Kasumi-1 (cell line): ENCODE results near the gene ASTL.
"Not testable (repeated sequence)": the region's sequence is repeated elsewhere in the genome, so short reads cannot be mapped to it uniquely, and the experiment has no call there.

ENCODE experiments used
- DNase-seq, 2 experiments: peaks; one replicate each; lab custom pipeline; 2025; lab: John Stamatoyannopoulos, UW

Gene ASTL

DNA sequence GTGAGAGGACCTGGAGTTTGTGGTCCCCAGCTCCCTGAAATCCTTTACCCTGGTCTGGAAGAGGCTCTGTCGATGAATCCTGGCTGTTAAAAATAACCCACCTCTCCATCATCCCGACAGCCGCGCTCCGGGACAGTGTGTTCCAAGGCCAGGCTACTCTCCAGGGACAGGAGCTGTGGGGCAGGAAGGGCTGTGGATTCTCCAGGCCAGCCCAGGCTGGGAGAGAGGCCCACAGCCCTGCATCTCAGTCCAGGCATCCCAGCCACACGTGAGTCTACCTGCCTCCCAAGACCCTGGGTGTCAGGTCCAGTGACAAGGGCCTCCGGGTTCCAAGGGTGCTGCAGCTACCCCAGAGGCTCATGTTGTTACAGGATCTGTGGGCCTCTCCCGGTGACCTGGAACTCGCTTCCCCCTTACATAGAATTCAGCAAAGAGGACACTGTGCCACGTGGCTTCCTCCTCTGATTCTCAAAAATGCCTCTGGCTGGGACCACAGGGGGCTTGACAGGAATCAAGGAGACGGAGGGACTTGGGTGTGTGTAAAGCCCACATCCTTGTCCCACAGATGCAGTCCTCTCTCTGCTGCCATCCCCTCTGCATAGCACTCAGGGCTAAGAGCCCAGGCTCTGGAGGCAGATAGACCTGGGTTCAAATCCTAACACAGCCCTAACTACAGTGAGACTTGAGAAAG, 39.3 kb downstream of the ASTL start:
- no peak for DNase-seq

DNA sequence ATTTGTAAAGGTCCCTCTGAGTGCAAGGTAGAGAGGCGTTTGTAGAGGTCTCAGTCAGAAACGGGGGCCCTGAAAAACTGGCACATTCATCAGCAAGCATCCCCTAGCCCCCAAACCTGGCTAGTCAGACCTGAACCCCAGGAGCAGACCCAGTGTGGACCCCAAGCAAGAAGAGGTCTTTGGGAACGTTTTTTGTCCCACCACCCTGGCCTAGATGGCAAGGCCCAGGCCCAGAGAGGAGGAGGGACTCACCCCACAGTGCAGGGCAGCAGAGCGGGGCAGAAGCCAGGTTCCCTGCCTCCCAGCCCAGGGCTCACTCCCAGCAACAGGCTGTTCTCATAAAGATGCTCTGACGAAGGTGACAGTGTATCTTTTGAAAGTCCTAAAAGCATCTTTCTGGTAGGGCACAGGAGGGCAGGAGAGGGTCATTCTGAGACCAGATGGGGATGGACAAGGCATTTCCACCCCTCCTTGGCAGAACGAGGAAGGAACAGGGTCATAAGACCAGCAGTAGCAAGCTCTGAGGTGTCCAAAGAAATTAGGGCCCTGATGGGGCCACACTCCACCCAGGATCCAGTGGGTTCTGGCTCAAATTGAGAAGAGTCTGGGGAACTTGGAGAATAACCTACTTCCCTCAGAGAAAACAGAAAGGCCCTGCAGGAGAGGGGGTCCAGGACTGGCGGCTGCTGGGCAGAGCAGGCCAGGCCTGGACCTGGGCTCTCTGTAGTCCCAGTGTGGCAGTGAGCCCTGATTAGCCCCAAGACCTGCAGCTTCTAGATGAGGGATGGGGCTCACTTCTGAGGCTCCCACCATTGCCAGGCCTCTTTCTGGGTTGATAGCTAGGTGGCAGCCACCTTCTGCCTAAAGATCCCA, 40.1 kb downstream of the ASTL start:
- DNase-seq = no peak

DNA sequence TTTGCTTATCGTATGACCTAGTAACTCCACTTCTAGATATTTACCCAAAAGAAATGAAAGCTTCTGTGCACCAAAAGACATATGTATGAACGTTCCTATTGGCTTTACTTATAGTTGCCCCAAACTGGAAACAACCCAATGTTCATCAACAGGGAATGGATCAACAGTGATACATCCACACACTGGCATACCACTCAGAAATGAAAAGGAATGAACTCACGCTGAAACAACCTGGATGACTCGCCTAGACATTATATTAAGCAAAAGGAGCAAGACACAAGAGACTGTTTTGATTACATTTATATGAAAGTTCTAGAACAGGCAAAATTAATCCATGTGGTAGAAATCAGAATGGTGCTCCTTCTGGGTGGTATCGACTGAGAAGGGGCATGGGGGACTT, 40.9 kb downstream of the ASTL start:
- no peak for DNase-seq

DNA sequence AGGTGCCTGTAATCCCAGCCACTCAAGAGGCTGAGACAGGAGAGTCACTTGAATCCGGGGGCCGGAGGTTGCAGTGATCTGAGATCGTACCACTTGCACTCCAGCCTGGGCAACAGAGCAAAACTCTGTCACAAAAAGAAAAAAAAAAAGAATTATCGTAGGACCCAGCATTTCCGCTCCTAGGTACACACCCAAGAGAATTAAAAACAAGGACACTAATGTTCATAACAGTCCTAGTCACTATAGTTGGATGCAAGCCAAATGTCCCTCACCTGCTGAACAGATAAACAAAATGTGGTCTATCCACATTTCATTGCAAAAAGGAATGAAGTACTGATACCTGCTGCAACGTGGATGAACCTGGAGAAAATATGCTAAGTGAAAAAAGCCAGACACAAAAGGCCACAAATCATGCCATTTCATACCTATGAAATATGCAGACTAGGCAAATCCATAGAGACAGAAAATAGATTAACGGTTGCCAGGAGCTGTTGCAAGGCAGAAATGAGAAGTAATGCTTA, 43.1 kb downstream of the ASTL start:
- DNase-seq = no peak

DNA sequence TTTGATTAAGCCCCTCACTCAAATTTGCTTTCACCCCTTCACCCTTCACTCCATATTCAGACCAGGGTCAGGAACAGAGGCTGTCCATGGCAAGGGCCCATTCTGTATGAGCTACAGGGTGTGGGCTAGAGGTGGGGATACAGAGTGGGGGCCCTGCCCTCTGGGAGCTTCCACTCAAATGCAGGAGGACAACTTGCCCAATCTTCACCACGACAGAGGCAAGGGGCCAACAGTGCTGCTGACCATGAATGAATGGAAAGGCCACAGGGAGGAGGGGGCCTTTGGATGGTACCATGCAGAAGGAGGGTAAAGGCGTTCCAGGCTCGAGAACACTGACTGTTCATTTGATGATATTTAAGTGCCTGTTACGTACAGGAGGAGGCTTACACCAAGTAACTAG, 44.8 kb downstream of the ASTL start:
- DNase-seq = no peak

DNA sequence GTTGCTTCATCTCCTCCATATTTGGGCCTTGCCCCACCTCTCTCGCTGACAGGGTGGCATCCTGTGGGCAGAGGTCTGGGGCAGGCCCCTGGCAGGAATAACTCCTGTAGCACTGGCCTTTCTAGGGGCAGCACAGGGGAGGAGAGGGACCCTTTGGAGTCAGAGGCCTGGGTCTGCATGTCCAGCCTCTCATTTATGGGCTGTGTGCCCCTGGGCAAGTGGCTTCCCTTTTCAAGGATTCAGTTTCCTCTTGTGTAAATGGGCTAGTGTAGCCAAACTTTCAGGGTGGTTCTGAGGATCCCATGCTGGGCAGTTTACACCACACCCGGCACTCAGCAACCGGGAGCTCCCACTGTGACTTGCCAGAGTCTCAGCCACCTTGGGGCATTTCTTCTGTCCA, 45.4 kb downstream of the ASTL start:
- DNase-seq = no peak

DNA sequence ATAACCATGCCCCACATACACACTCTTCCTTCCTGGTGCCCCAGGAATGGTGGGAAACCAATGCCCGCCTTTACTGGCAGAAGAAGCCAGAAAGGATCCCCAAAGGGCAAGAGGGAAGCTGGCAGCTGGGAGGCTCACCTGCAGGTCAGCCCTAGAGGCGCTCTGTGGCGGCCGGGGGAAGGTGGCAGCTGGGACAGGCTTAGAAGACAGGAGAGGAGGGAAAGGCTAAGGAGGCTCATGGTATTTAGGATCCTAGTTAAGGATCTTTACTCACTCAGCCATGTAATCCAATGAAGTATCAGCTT, 45.8 kb downstream of the ASTL start:
- no peak for DNase-seq

DNA sequence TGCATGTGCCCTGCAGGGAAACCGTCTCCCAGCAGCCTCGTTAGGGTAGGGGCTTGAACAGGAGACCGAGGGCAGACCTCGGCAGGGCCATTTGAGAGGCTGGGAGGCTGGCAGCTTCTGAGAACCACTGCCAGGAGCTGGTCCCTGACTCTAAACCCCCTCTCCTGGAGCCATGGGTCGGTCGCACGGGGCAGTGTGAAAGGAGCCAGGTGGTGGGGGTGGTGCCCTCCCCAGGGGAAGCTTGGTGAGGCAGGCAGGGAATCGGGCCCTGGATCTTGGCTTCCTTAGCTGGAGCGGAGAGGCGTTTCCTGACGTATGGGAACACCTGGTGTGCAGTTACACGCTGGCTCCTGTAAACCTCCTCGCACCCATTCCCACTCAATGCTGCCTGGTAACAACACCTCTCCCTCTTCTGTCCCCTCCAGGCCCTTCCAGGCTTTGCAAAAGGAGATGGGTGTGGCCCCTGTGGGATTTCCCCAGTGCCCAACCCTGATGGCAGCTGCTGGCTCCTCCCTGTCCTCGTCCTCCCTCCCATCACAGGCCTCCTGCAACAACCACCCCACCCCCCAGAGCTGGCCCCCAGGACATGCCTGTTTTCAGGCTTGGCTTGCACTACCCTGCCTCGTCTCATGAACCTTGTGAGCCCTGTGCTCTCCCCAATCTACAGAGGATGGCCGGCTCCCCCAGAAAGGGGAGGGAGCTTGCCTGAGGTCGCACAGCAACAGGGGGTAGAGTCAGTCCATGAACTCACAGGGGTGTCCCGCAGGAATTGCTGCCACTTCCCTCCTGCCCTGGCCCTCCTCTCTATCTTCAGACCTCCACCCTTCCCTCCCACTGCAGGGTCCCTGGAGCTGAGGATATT, 46.4 kb downstream of the ASTL start:
- no peak for DNase-seq

DNA sequence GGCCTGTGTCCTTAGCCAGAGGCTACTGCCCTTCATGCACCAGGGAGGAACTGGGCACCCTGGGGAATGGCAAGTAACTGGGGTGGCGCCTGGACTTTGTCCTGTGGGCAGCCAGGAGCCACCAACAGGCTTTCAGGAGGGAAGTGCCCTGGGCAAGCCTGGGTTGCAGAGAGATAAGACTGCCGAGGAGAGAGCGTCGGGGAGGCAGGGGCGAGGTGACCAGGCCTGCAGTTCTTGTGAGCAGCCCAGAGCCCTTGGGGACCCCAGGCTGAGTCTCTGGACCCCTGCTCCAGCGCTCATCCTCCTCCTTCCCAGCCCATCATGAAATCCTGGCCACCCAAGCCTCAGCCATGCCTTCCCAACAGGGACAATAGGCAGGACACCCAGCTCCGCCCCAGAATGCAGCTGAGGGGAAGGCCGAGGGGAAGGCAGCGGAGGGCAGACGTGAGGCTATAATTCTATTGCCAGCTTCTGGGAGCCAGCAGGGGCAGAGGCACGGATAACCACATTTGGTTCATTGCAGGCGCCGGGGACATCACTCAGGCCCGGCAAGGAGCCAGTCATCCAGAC, 47.1 kb downstream of the ASTL start:
- no peak for DNase-seq

DNA sequence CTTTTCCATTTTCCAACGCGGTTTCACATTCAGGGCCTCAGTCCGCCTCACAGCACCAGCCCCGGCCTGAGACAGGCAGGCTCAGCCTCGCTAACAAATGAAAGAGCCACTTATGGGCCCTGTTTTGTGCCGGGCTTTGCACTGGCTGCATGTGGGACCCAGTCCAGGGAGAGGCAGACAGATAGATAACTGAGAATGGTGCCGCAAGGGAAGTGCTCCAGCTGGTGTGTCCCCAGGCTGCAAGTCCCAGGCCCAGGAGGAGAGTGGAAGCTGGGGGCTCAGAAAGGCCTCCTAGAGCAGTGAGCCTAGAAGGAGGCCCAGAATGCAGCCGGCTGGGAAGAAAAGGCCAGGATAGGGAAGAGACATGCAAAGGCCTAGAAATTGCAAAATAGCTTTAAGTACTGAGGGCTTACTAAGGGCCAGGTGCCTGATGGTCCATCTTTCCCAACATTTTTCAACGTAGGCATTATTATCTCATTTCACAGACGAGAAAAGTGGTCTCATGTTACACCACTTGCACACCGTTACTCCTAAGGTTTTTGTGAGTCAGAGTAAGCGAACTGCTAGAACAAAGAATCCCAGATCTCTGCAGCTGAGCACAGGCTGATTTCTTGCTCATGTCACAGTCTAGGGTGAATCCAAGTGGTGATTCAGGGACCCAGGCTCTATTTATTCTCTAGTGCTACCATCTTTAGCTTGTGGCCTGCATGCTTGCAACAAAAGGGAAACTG, 47.9 kb downstream of the ASTL start:
- no peak for DNase-seq

DNA sequence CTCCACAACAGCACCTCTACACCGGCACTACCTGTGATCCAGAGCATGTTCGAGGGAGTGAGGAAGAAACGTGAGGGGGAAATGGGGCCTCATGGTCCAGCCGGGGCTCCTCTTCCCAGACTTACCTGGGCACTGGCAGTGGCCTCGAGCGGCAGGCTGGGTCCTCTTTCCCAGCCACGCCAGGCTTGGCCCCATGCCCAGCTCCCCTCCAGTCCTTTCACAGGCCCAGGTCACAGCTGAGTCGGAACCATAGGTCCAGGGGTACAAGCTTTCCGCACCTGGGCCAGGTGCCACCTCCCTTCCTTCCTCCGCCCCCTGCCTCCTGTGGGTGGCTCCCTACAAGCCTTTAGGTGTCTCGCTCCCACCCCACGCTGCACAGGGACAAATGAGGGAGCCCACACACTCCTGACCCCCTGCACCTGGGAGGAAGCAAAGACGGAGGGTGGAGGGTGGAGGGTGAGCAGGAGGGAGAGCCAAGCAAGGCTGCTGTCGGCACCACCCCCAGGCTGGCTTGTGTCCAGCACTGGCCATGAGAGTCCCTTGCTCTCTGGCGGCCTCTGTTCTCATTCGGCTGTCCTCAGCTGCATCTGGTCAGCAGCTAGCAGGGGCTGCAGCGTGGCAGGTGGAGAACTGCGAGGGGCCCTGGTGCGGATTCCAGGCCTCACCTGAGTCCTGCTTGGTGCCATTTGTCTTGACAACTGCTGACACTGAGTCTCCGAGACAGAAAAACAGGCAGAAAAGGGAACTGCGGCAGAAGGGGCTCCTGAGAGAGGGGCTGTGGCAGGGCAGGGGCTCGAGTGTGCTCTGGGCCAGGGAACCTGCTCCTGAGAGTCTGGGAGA, 48.7 kb downstream of the ASTL start:
- no peak for DNase-seq

DNA sequence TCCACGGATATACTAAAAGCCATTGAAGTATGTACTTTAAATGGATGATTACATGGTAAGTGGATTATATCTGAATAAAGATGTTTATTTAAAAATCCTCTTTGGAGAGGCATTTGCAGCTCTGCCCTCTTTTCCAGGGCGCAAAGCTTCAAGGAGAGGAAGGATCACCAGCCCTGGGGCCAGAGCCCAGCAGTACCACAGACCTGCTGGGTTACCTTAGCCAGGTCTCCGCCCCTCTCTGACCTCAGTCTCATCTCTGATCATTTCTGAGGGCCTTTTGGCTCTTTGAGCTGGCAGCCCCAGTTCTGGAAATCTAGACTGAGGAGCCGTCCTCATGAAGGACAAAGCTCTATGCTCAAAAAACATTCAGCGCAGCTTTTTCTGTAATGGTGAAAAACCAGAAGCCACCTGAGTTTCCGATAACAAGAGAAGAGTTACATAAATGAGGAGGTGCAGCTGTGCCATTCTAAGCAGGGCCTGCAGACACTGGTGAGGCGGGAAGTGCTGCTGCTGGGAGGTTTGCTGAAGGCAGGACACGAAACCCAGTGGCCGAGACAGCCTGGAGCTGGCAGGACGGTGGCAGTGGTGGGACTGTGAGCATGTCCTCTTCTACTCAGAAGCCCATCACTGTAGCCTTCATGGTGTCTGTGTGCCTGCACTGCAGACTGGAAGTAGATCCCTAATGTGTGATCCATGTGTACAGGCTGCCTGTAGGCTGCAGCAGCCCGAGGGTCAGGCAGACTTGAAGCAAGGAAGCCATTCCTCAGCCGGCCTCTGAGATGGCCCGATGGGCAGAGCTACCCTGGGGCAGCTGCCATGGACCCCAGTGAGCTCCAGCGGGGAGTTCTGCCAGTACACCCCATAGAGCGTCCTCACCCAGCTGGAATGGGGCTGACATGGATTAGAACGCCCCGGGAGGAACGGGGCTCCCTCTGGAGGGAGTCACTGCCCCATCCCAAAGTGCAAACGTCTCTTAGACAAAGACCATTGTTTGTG, 49.7 kb downstream of the ASTL start:
- DNase-seq = no peak

DNA sequence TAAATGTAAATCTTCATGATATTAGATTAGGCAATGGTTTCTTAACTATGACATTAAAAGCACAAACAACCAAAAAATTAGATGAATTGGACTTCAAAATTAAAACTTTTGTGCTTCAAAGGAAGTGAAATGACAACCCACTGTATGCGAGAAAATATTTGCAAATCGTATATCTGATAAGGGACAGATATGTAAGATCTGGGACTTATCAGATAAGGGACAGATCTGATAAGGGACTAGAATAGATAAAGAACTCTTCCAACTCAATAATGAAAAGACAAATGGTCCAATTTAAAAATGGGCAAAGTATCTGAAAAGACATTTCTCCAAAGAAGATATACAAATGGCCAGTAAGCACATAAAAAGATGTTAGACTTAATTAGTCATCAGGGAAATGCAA, 51.2 kb downstream of the ASTL start:
- DNase-seq = no peak

DNA sequence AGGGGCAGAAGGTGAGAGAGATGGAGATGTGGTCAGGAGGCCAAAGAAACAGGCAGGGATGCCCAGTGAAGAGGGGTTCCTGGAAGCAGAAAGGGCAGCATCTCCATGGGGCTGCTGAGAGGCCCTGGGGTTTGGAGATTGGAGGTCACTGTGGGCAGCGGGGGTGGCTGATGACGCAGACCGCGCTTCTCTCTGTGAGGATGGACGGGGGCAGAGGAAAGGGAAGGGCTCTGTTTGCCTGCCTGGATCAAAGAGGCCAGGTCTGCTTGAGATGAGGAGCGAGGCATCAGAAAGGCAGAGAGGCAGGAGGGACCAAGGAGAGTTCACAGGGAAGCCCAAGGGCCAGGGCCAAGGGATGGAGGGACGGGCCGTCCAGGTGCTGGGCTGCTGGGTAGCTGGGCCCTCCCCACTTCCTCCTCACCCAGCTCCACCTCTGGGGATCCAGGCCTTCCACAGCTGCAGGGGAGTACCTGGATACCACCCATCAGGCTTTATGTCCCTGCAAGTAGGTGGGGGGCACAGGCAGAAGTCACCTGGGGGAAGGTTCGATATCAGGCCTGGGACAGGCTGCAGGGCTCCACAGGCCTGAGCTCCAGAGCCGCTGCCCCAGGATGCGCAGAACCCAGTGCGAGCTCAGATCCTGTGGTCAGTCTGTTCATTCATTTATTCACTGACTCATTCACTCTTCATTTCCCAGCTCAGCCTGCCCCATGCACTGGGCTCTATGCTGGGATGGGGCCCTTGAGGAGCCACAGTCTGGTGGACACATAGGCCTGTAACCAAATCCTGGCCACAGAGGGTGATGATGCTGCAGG, 52.6 kb downstream of the ASTL start:
- no peak for DNase-seq

DNA sequence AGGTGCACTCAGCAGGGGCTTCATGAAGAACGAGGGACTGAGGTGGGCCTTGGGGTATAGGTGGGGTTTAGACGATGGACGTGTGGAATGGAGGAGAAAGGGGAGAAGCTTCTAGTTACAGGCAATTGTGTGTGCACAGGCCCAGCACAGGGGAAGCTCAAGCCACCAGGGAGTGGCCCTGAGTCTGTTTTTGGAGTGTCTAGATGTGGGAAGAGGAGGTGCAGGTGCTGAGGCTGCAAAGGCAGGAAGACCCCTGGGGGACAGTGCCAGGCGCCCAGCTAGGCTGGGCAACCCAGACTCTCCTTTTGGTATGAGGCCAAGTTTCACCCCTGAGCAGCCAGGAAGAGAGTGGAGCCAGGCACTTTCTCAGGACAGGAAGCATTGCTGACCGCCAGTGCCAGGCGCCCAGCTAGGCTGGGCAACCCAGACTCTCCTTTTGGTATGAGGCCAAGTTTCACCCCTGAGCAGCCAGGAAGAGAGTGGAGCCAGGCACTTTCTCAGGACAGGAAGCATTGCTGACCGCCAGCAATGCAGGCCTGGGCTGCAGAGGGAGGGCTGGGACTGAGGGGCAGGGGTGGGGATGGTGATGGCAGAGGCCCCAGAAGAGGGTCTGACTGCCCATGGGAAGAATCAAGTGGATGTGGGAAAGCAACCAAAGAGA, 53.3 kb downstream of the ASTL start:
- not testable (repeated sequence) for DNase-seq

DNA sequence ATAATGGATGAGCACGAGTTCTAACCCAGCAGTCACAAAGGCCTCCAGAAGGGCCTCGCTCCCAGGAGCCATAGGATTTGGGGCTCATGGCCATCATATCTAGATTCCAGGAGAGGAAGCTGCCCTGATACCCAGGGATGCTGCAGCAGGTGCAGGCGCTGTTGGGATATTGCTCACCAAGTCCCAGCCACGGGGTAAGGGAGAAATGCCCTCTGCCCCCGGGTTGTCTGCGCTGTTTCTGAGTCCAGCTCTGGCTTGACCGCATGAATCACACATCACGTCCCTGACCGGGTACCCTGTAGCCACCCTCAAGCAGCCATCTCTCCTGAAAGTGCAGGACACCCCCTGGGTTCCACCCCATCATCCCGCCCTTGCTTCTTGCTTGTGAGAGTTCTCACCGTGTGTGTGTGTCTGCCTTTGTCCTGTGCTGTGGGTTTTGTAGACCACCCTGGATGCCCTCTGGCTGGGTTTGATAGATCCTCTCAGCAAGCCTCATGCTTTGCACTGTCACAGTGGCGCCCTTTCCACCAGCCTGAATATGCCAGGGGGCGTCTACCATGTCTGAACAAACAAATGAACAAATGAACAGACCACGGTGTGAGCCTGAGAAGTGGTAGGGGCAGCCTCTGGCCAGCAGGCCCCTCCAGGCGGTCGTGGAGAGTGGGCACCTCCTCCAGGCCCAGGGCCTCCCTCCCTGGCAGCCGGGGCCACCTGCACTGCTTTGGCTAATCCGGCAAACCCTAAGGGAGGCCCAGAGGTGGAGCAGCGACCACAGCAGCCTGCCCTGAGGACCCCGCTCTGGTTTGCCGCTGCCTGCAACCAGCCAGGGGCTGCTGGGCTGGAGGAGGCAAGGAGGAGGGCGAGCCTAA, 54.1 kb downstream of the ASTL start:
- DNase-seq = no peak
